Glutamatergic neuron (in vitro differentiated cells): ENCODE measurements around the gene SLC25A26. TPM values are rescaled to one million over a fixed set of nuclear protein-coding genes. Genes with fewer than 3 reads are reported as not detected.
"Not testable (repeated sequence)": the region's sequence is repeated elsewhere in the genome, so short reads cannot be mapped to it uniquely, and the experiment has no call there.

Source experiments
- DNase-seq: peaks from one replicate; pipeline ENCODE4 v3.0.0; 2022
- H3K27ac Mint-ChIP-seq: one replicate; pipeline ENCODE4 v1.8.0; 2020; ENCODE audit warnings: mild to moderate bottlenecking, mixed read lengths, inconsistent platforms; ENCODE audit not compliant: unreplicated experiment
- H3K27me3 Mint-ChIP-seq: one replicate; pipeline ENCODE4 v1.8.0; 2020; ENCODE audit warnings: mild to moderate bottlenecking, moderate library complexity, mixed read lengths, inconsistent platforms; ENCODE audit not compliant: unreplicated experiment
- H3K36me3 Mint-ChIP-seq: one replicate; pipeline ENCODE4 v1.8.0; 2020; ENCODE audit warnings: mild to moderate bottlenecking, mixed read lengths, inconsistent platforms; ENCODE audit not compliant: unreplicated experiment
- H3K4me1 Mint-ChIP-seq: one replicate; pipeline ENCODE4 v1.8.0; 2020; ENCODE audit warnings: mild to moderate bottlenecking, low read depth, mixed read lengths, inconsistent platforms; ENCODE audit not compliant: unreplicated experiment
- H3K4me3 Mint-ChIP-seq: one replicate; pipeline ENCODE4 v1.8.0; 2020; ENCODE audit warnings: mild to moderate bottlenecking, mixed read lengths, inconsistent platforms; ENCODE audit not compliant: unreplicated experiment
- H3K9me3 Mint-ChIP-seq: one replicate; pipeline ENCODE4 v1.8.0; 2020; ENCODE audit warnings: mild to moderate bottlenecking, moderate library complexity, mixed read lengths, inconsistent platforms; ENCODE audit not compliant: unreplicated experiment
- total RNA-seq: library from RNA; stranded (reverse); fragmentation: NEBNext Ultra II Directional; extraction: Animal tissue kit (Norgen Biotek cat#: 25700); gene quantifications from one replicate; pipeline ENCODE4 v1.2.1, GENCODE V29; 2021; ENCODE audit not compliant: unreplicated experiment
- TF ChIP-seq, protein P1 (sequence below): fragments of 200-600 bp; sonication (generic); IDR thresholded peaks from one replicate; pipeline ENCODE4 v1.5.0; 2021; ENCODE audit not compliant: partially characterized antibody, unreplicated experiment

The SLC25A26 gene
- total RNA-seq, 1 donor from 2014 or later = 12.7 TPM

DNA sequence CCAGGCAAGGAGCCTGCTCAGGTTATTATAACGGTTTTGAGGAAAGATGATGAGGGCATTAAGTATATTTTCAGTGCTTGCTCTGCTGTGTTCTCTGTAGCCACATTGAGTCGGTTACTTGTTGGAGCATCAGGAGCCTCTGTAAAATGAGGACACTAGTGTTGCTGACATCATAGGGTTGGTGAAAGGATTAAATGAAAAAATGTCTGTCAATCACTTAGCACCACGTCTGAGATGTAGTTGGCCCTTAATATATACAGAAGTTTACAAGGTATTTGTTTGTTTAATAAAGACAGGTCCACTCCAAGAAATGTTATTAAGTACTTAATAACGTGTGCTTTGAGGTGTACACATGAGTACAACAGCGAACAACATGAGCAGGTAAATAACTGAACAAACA, 735 bp upstream of the SLC25A26 start:
- H3K4me3 Mint-ChIP-seq = peak overlapping the region; percentile 96

DNA sequence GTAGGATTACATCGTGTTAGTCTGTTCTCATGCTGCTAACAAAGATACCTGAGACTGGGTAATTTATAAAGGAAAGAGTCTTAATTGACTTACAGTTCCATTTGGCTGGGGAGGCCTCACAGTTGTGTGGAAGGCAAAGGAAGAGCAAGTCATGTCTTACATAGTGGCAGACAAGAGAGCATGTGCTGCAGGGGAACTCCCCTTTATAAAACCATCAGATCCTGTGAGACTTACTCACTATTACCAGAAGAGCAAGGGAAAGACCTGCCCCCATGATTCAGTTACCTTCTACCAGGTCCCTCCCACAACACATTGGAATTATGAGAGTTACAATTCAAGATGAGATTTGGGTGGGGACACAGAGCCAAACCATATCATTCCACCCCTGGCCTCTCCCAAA, 3.4 kb downstream of the SLC25A26 start:
- H3K36me3 Mint-ChIP-seq = no peaks in the 10 kb centered on the region
- peaks cover 5% of the 10 kb centered on the region for H3K4me1 Mint-ChIP-seq
- DNase-seq = no peak
- H3K27me3 Mint-ChIP-seq = peaks cover 2% of the 10 kb centered on the region
- no peak overlapping the region for H3K27ac Mint-ChIP-seq
- TF ChIP-seq, protein P1, sequence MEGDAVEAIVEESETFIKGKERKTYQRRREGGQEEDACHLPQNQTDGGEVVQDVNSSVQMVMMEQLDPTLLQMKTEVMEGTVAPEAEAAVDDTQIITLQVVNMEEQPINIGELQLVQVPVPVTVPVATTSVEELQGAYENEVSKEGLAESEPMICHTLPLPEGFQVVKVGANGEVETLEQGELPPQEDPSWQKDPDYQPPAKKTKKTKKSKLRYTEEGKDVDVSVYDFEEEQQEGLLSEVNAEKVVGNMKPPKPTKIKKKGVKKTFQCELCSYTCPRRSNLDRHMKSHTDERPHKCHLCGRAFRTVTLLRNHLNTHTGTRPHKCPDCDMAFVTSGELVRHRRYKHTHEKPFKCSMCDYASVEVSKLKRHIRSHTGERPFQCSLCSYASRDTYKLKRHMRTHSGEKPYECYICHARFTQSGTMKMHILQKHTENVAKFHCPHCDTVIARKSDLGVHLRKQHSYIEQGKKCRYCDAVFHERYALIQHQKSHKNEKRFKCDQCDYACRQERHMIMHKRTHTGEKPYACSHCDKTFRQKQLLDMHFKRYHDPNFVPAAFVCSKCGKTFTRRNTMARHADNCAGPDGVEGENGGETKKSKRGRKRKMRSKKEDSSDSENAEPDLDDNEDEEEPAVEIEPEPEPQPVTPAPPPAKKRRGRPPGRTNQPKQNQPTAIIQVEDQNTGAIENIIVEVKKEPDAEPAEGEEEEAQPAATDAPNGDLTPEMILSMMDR = no peak
- H3K4me3 Mint-ChIP-seq = no peak overlapping the region
- H3K9me3 Mint-ChIP-seq = peaks cover 2% of the 10 kb centered on the region

More for the DNA sequence above, 735 bp upstream of the SLC25A26 start:
- H3K27ac Mint-ChIP-seq = no peak overlapping the region
- H3K27me3 Mint-ChIP-seq = peaks cover 2% of the 10 kb centered on the region
- DNase-seq = no peak
- TF ChIP-seq, protein P1 = no peak
- H3K36me3 Mint-ChIP-seq = no peaks in the 10 kb centered on the region
- H3K4me1 Mint-ChIP-seq = peaks cover 5% of the 10 kb centered on the region
- peaks cover 2% of the 10 kb centered on the region for H3K9me3 Mint-ChIP-seq

DNA sequence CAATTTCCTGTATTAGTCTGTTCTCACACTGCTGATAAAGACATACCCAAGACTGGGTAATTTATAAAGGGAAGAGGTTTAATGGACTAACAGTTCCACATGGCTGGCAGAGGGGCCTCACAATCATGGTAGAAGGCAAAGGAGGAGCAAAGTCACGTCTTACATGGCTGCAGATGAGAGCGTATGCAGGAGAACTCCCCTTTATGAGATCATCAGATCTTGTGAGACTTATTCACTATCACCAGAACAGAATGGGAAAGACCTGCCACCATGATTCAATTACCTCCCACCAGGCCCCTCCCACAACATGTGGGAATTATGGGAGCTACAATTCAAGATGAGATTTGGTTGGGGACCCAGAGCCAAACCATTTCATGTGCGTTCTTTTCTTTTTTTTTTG, 5.3 kb downstream of the SLC25A26 start:
- H3K9me3 Mint-ChIP-seq, H3K27ac Mint-ChIP-seq, DNase-seq, H3K4me1 Mint-ChIP-seq, H3K27me3 Mint-ChIP-seq, H3K4me3 Mint-ChIP-seq, H3K36me3 Mint-ChIP-seq: not testable (repeated sequence)

DNA sequence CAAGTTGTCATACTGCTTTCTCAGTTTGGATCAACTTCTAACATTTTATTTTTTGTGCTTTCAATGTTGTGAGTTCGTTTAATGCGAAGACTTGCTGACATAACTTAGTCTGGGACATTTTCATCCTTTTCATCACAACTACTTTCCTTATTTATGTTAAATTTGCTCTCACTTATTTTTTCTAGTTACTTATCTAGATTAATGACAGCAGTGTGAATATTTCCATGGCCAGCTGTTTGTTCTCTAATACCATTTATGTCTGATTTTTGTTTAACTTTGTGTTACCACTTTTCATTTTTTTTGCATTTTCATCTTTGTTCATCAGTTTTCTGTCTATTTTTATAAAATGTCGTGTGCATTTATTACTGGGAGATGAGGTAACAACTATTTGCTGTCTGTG, 6.2 kb downstream of the SLC25A26 start:
- TF ChIP-seq, protein P1 = no peak
- Mint-ChIP-seq H3K27me3 (no peaks in the 10 kb centered on the region), H3K36me3 (no peaks in the 10 kb centered on the region), H3K27ac (no peak overlapping the region), H3K9me3 (no peaks in the 10 kb centered on the region), H3K4me3 (no peak overlapping the region), H3K4me1 (peaks cover 3% of the 10 kb centered on the region)
- DNase-seq = no peak

DNA sequence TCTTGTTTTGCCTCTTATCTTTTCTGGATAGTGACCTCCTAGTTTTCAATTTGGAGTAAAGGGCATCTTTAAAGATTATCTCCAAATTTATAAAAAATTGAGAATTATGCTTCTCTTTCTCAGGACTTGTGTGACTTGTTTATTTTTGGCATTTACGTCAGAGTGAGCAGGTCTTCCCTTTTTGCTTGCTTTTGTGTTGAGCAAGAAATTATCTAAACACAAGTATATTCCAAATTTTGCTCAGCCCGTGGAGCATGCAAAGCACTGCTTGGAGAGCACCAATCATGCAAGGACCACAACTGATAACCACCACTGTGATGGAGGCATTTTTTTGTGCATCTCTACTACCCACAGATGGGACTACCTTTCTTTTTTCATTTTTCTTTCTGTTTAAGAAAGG, 7.1 kb downstream of the SLC25A26 start:
- TF ChIP-seq, protein P1 = no peak
- Mint-ChIP-seq H3K36me3 (no peaks in the 10 kb centered on the region), H3K9me3 (no peaks in the 10 kb centered on the region), H3K27me3 (no peaks in the 10 kb centered on the region), H3K4me3 (no peak overlapping the region), H3K27ac (no peak overlapping the region), H3K4me1 (peaks cover 4% of the 10 kb centered on the region)
- no peak for DNase-seq

DNA sequence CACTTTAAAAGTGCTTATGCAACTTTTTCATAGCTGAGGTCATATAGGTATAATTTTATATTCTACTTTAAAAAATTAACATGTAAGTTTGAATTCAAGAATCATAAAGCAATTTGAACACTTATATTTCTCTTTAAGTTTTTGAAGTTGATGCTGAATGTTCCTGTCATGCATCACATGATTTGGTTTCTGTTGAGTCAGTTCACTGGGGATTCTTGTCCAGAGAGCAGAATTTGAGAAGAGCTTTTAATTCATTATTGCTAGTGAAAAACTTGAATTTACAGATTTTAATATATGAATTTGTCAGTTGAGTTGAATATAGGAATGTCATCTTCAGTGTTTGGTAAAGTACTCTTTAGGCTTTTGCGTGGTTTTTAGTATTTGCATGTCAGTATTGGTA, 7.9 kb downstream of the SLC25A26 start:
- H3K4me1 Mint-ChIP-seq = peaks cover 4% of the 10 kb centered on the region
- no peaks in the 10 kb centered on the region for H3K36me3 Mint-ChIP-seq
- H3K4me3 Mint-ChIP-seq = no peak overlapping the region
- no peak overlapping the region for H3K27ac Mint-ChIP-seq
- H3K9me3 Mint-ChIP-seq = no peaks in the 10 kb centered on the region
- no peaks in the 10 kb centered on the region for H3K27me3 Mint-ChIP-seq
- TF ChIP-seq, protein P1 = no peak
- DNase-seq = no peak
